ENCODE measurements around the gene PKP4. TPM values are rescaled to one million over a fixed set of nuclear protein-coding genes. Genes with fewer than 3 reads are reported as not detected.

Gene PKP4
- total and polyA plus RNA-seq, 9 of the 15 experiments (the other 6 are each of a cell fraction or from before 2014, with no cell fraction given), result 24.6 to 99.1 (median 74.0) TPM

DNA sequence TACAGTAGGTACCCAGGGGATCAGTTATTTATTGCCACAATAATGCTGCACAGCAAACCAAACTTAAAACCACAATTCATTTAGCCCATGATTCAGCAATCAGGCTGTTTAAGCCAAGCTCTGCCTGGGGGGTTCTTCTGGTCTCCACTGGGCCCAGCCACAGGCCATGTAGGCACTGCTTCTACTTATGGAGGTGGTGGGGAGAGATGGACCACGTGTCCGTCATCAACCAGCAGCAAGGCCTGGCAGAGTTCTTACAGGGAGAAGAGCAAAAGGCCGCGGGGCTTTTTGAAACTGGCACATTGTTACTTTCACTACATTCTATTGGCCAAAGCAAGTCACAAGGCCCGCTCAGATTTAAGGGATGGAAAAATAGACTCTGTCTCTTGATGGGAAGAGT is 262.1 kb downstream of the PKP4 start:
- H3K79me2 ChIP-seq (ENCODE audit: control insufficient read depth, insufficient read depth, low read length), result no peaks in the 10 kb centered on the region
- CTCF ChIA-PET (ENCODE audit: low intra/inter-chr PET ratio), result no interaction called here
- FAIRE-seq, result no peak
- H3K9me1 ChIP-seq (ENCODE audit: control insufficient read depth, insufficient read depth, low read length), result no peaks in the 10 kb centered on the region
- H3K4me1 ChIP-seq (replicated peaks in 1 of 2; ENCODE audit: control insufficient read depth in 2 of 2, insufficient read depth in 2 of 2, low read length in 2 of 2), result no peaks in the 10 kb centered on the region
- H3K36me3 ChIP-seq (ENCODE audit: control insufficient read depth, insufficient read depth, low read length), result no peaks in the 10 kb centered on the region
- H3K27me3 ChIP-seq (ENCODE audit: control insufficient read depth in 2 of 2, insufficient read depth in 2 of 2, low read length in 2 of 2), result peaks cover 18 to 64% of the 10 kb centered on the region in 2 experiments
- H3K27ac ChIP-seq (ENCODE audit: extremely low read depth, low read depth, low read length), result no peak overlapping the region
- H3K4me3 ChIP-seq, result no peak overlapping the region
- ATAC-seq, result no peak
- H4K20me1 ChIP-seq (replicated peaks; ENCODE audit: control insufficient read depth, insufficient read depth, low read length), result peaks cover 4% of the 10 kb centered on the region; the same call in 1 of the 2 replicates
- POLR2A ChIA-PET, result interaction anchor here (0.7 kb wide), 1 partner anchor 11 kb away, joined by 3 read pairs; no protein-coding TSS in a partner anchor
- H3K4me2 ChIP-seq (ENCODE audit: insufficient read depth, low read length), result no peak overlapping the region
- intact Hi-C loops (cut with micrococcal nuclease), result no loop called here
- WGBS (ENCODE audit: insufficient coverage, low coverage, missing lambda C conversion rate), result 2% methylated on average over 5 of the region's 5 CpGs
- in situ Hi-C loops (cut with MboI), result no loop called here
- H3K9me3 ChIP-seq (replicated peaks; ENCODE audit: control insufficient read depth, insufficient read depth, low read depth, low read length), result no peaks in the 10 kb centered on the region
- no peak for DNase-seq (ENCODE audit: extremely low read depth in 1 of 4, low spot score in 3 of 4)
- no peak overlapping the region for H3K9ac ChIP-seq (ENCODE audit: insufficient read depth in 1 of 2, low read depth in 2 of 2, low read length in 2 of 2)
- no TSS peak for BruUV-seq (replicated peaks)
- H2AFZ ChIP-seq (ENCODE audit: low read depth, low read length), result no peak overlapping the region
- TF ChIP-seq SAFB (IDR thresholded peaks at IDR 0.05; ENCODE audit: borderline replicate concordance, low read depth, low read length) (no peak), ZFPM2 (CRISPR knock-in tag; IDR thresholded peaks at IDR 0.05) (no peak), JUN (IDR thresholded peaks at IDR 0.05; ENCODE audit: borderline replicate concordance, low read depth, low read length) (no peak), JUN (CRISPR knock-in tag; IDR thresholded peaks at IDR 0.05; ENCODE audit: borderline replicate concordance) (no peak), SMAD3 (CRISPR knock-in tag; conservative IDR thresholded peaks at IDR 0.05) (no peak), SPI1 (IDR thresholded peaks at IDR 0.05; ENCODE audit: borderline replicate concordance, low read depth, low read length) (no peak), ZNF24 (IDR thresholded peaks at IDR 0.05) (no peak), MYNN (IDR thresholded peaks at IDR 0.05) (no peak), MYNN (CRISPR knock-in tag; IDR thresholded peaks at IDR 0.05) (no peak), TRIM24 (IDR thresholded peaks at IDR 0.05) (no peak), TEAD1 (CRISPR knock-in tag; IDR thresholded peaks at IDR 0.05) (no peak), KHSRP (IDR thresholded peaks at IDR 0.05) (no peak), ZNF830 (CRISPR knock-in tag; IDR thresholded peaks at IDR 0.05) (no peak), KAT2B (IDR thresholded peaks at IDR 0.05; ENCODE audit: low read depth, low read length) (no peak), HDAC6 (IDR thresholded peaks at IDR 0.05; ENCODE audit: low read depth, low read length) (no peak), ZNF561 (CRISPR knock-in tag; conservative IDR thresholded peaks at IDR 0.05) (no peak)
- TF ChIP-seq, protein P1, sequence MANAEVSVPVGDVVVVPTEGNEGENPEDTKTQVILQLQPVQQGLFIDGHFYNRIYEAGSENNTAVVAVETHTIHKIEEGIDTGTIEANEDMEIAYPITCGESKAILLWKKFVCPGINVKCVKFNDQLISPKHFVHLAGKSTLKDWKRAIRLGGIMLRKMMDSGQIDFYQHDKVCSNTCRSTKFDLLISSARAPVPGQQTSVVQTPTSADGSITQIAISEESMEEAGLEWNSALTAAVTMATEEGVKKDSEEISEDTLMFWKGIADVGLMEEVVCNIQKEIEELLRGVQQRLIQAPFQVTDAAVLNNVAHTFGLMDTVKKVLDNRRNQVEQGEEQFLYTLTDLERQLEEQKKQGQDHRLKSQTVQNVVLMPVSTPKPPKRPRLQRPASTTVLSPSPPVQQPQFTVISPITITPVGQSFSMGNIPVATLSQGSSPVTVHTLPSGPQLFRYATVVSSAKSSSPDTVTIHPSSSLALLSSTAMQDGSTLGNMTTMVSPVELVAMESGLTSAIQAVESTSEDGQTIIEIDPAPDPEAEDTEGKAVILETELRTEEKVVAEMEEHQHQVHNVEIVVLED (CRISPR knock-in tag; IDR thresholded peaks at IDR 0.05), result no peak
- TF ChIP-seq, protein P2, sequence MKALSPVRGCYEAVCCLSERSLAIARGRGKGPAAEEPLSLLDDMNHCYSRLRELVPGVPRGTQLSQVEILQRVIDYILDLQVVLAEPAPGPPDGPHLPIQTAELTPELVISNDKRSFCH (CRISPR knock-in tag; IDR thresholded peaks at IDR 0.05), result no peak
- TF ChIP-seq, protein P2 (tag; IDR thresholded peaks at IDR 0.05), result no peak
- TF ChIP-seq, protein P3, sequence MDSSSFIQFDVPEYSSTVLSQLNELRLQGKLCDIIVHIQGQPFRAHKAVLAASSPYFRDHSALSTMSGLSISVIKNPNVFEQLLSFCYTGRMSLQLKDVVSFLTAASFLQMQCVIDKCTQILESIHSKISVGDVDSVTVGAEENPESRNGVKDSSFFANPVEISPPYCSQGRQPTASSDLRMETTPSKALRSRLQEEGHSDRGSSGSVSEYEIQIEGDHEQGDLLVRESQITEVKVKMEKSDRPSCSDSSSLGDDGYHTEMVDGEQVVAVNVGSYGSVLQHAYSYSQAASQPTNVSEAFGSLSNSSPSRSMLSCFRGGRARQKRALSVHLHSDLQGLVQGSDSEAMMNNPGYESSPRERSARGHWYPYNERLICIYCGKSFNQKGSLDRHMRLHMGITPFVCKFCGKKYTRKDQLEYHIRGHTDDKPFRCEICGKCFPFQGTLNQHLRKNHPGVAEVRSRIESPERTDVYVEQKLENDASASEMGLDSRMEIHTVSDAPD (CRISPR knock-in tag; IDR thresholded peaks at IDR 0.05), result no peak
- TF ChIP-seq, protein P4, sequence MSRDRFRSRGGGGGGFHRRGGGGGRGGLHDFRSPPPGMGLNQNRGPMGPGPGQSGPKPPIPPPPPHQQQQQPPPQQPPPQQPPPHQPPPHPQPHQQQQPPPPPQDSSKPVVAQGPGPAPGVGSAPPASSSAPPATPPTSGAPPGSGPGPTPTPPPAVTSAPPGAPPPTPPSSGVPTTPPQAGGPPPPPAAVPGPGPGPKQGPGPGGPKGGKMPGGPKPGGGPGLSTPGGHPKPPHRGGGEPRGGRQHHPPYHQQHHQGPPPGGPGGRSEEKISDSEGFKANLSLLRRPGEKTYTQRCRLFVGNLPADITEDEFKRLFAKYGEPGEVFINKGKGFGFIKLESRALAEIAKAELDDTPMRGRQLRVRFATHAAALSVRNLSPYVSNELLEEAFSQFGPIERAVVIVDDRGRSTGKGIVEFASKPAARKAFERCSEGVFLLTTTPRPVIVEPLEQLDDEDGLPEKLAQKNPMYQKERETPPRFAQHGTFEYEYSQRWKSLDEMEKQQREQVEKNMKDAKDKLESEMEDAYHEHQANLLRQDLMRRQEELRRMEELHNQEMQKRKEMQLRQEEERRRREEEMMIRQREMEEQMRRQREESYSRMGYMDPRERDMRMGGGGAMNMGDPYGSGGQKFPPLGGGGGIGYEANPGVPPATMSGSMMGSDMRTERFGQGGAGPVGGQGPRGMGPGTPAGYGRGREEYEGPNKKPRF (IDR thresholded peaks at IDR 0.05; ENCODE audit: low read depth, low read length), result no peak
